ENCODE data around the gene SSRP1. TPM values are rescaled to one million over a fixed set of nuclear protein-coding genes. Genes with fewer than 3 reads are reported as not detected.

The SSRP1 gene
- total and polyA plus RNA-seq, 7 experiments from 2014 or later: 34.3 to 146 (median 54.7) TPM

GRCh38 chr11:57376095-57377090, 40.7 kb upstream of the SSRP1 start:
- no peaks in the 10 kb centered on the region for H3K4me1 ChIP-seq (ENCODE audit: control insufficient read depth in 2 of 2, insufficient read depth in 2 of 2, low read length in 2 of 2)
- H3K9me3 ChIP-seq (ENCODE audit: control insufficient read depth in 2 of 3, low read length in 3 of 3): no peaks in the 10 kb centered on the region
- DNase-seq: no peak
- ATAC-seq: no peak
- ChIA-PET CTCF (no interaction called here), POLR2A (no interaction called here)
- H3K36me3 Mint-ChIP-seq: no peaks in the 10 kb centered on the region
- H3K4me3 Mint-ChIP-seq: no peak overlapping the region
- H3K27me3 Mint-ChIP-seq: peaks cover 2 to 15% (median 12%) of the 10 kb centered on the region in 5 donors
- H3K9me3 Mint-ChIP-seq: peaks cover 0 to 3% (median 0%) of the 10 kb centered on the region in 11 donors
- H3K36me3 ChIP-seq (ENCODE audit: control insufficient read depth in 2 of 3, insufficient read depth in 3 of 3, low read length in 3 of 3): no peaks in the 10 kb centered on the region
- intact Hi-C loops (cut with micrococcal nuclease): no loop called here
- no peak overlapping the region for H3K27ac ChIP-seq (ENCODE audit: low read depth, low read length)
- H3K27ac Mint-ChIP-seq: no peak overlapping the region
- no peaks in the 10 kb centered on the region for H3K4me1 Mint-ChIP-seq
- no peak overlapping the region for H3K4me3 ChIP-seq (ENCODE audit: low read length)
- H3K27me3 ChIP-seq (ENCODE audit: control insufficient read depth in 2 of 2, insufficient read depth in 2 of 2, low read length in 2 of 2): peaks cover 0 to 2% of the 10 kb centered on the region in 2 donors

GRCh38 chr11:57375490-57375889, 39.8 kb upstream of the SSRP1 start:
- Histone ChIP-seq H3K9me3 (ENCODE audit: control insufficient read depth in 2 of 3, low read length in 3 of 3) (no peaks in the 10 kb centered on the region), H3K4me3 (ENCODE audit: low read length) (no peak overlapping the region), H3K36me3 (ENCODE audit: control insufficient read depth in 2 of 3, insufficient read depth in 3 of 3, low read length in 3 of 3) (no peaks in the 10 kb centered on the region), H3K27ac (ENCODE audit: low read depth, low read length) (no peak overlapping the region), H3K4me1 (ENCODE audit: control insufficient read depth in 2 of 2, insufficient read depth in 2 of 2, low read length in 2 of 2) (no peaks in the 10 kb centered on the region), H3K27me3 (ENCODE audit: control insufficient read depth in 2 of 2, insufficient read depth in 2 of 2, low read length in 2 of 2) (peaks cover 0 to 2% of the 10 kb centered on the region in 2 donors)
- H3K27ac Mint-ChIP-seq: no peak overlapping the region
- H3K36me3 Mint-ChIP-seq: no peaks in the 10 kb centered on the region
- no peak for ATAC-seq
- no peak for DNase-seq
- ChIA-PET CTCF (no interaction called here), POLR2A (no interaction called here)
- H3K4me3 Mint-ChIP-seq: no peak overlapping the region
- intact Hi-C loops (cut with micrococcal nuclease): no loop called here
- H3K27me3 Mint-ChIP-seq: peaks cover 2 to 15% (median 9%) of the 10 kb centered on the region in 5 donors
- H3K4me1 Mint-ChIP-seq: no peaks in the 10 kb centered on the region
- H3K9me3 Mint-ChIP-seq: peaks cover 0 to 3% (median 0%) of the 10 kb centered on the region in 11 donors

DNA sequence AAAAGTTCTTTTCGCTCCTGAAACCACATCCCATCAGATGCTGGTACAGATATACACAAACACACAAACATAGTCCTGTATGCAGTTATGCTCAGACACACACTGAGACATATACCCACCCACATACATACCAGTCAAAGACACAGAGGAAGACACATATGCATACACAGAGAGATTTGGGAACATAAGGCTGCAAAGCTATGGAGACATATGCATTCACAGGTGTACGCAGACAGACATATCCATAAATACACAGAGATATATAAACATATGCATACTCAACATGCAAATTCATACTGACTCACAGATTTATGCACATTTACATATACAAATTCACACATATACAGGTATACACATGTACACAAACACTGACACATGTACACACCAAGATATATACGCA, 39.3 kb upstream of the SSRP1 start:
- H3K9me3 Mint-ChIP-seq: peaks cover 0 to 3% (median 0%) of the 10 kb centered on the region in 11 donors
- Histone ChIP-seq H3K9me3 (ENCODE audit: control insufficient read depth in 2 of 3, low read length in 3 of 3) (no peaks in the 10 kb centered on the region), H3K27ac (ENCODE audit: low read depth, low read length) (no peak overlapping the region), H3K27me3 (ENCODE audit: control insufficient read depth in 2 of 2, insufficient read depth in 2 of 2, low read length in 2 of 2) (peaks cover 0 to 2% of the 10 kb centered on the region in 2 donors), H3K4me3 (ENCODE audit: low read length) (no peak overlapping the region), H3K4me1 (ENCODE audit: control insufficient read depth in 2 of 2, insufficient read depth in 2 of 2, low read length in 2 of 2) (no peaks in the 10 kb centered on the region), H3K36me3 (ENCODE audit: control insufficient read depth in 2 of 3, insufficient read depth in 3 of 3, low read length in 3 of 3) (no peaks in the 10 kb centered on the region)
- H3K27me3 Mint-ChIP-seq: peaks cover 0 to 15% (median 5%) of the 10 kb centered on the region in 5 donors
- H3K4me1 Mint-ChIP-seq: no peaks in the 10 kb centered on the region
- intact Hi-C loops (cut with micrococcal nuclease): no loop called here
- ChIA-PET POLR2A (no interaction called here), CTCF (no interaction called here)
- ATAC-seq (no peak), DNase-seq (no peak)
- H3K27ac Mint-ChIP-seq: no peak overlapping the region
- H3K4me3 Mint-ChIP-seq: no peak overlapping the region
- H3K36me3 Mint-ChIP-seq: no peaks in the 10 kb centered on the region

DNA sequence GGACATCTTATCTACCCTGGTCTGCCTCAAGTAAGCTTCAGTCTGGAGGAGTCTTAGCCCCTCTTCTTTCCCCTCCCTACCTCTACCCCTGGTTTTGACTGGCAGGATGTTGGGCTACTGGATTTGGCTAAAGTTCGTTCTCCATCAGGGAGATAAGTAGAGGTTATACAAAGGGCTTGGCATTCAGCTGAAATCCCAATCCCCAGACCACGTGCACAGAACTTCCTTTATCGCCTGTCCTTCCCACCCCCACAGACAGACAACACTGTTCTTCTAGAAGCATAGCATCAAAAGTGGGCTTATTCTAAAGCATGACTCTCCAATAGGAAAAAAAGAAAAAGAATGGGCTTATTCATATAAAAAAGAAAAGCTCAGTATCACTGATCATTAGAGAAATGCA, 37.5 kb upstream of the SSRP1 start:
- ChIA-PET POLR2A (no interaction called here), CTCF (interaction anchor here (1.0 kb wide), 1 partner anchor 120 kb away, joined by 3 read pairs; no protein-coding TSS in a partner anchor)
- Histone ChIP-seq H3K9me3 (ENCODE audit: control insufficient read depth in 2 of 3, low read length in 3 of 3) (no peaks in the 10 kb centered on the region), H3K36me3 (ENCODE audit: control insufficient read depth in 2 of 3, insufficient read depth in 3 of 3, low read length in 3 of 3) (no peaks in the 10 kb centered on the region), H3K27me3 (ENCODE audit: control insufficient read depth in 2 of 2, insufficient read depth in 2 of 2, low read length in 2 of 2) (no peaks in the 10 kb centered on the region), H3K27ac (ENCODE audit: low read depth, low read length) (no peak overlapping the region), H3K4me1 (ENCODE audit: control insufficient read depth in 2 of 2, insufficient read depth in 2 of 2, low read length in 2 of 2) (no peaks in the 10 kb centered on the region), H3K4me3 (ENCODE audit: low read length) (no peak overlapping the region)
- intact Hi-C loops (cut with micrococcal nuclease): no loop called here
- no peak overlapping the region for H3K4me3 Mint-ChIP-seq
- H3K27ac Mint-ChIP-seq: no peak overlapping the region
- DNase-seq (no peak), ATAC-seq (no peak)
- H3K4me1 Mint-ChIP-seq: no peaks in the 10 kb centered on the region
- no peaks in the 10 kb centered on the region for H3K36me3 Mint-ChIP-seq
- H3K9me3 Mint-ChIP-seq: no peaks in the 10 kb centered on the region
- peaks cover 0 to 10% (median 5%) of the 10 kb centered on the region in 5 donors for H3K27me3 Mint-ChIP-seq

GRCh38 chr11:57370941-57371340, 35.2 kb upstream of the SSRP1 start:
- CTCF ChIA-PET: interaction anchor here (0.6 kb wide), 1 partner anchor 1300 kb away, joined by 3 read pairs; no protein-coding TSS in a partner anchor
- Histone ChIP-seq H3K4me3 (ENCODE audit: low read length) (no peak overlapping the region), H3K36me3 (ENCODE audit: control insufficient read depth in 2 of 3, insufficient read depth in 3 of 3, low read length in 3 of 3) (no peaks in the 10 kb centered on the region), H3K4me1 (ENCODE audit: control insufficient read depth in 2 of 2, insufficient read depth in 2 of 2, low read length in 2 of 2) (no peaks in the 10 kb centered on the region), H3K27me3 (ENCODE audit: control insufficient read depth in 2 of 2, insufficient read depth in 2 of 2, low read length in 2 of 2) (no peaks in the 10 kb centered on the region), H3K27ac (ENCODE audit: low read depth, low read length) (no peak overlapping the region), H3K9me3 (ENCODE audit: control insufficient read depth in 2 of 3, low read length in 3 of 3) (no peaks in the 10 kb centered on the region)
- DNase-seq (no peak), ATAC-seq (no peak)
- no peak overlapping the region for H3K27ac Mint-ChIP-seq
- H3K36me3 Mint-ChIP-seq: no peaks in the 10 kb centered on the region
- H3K4me3 Mint-ChIP-seq: no peak overlapping the region
- POLR2A ChIA-PET: no interaction called here
- intact Hi-C loops (cut with micrococcal nuclease): no loop called here
- no peaks in the 10 kb centered on the region for H3K9me3 Mint-ChIP-seq
- no peaks in the 10 kb centered on the region for H3K4me1 Mint-ChIP-seq
- no peaks in the 10 kb centered on the region for H3K27me3 Mint-ChIP-seq

GRCh38 chr11:57370251-57370650, 34.6 kb upstream of the SSRP1 start:
- H3K36me3 Mint-ChIP-seq: no peaks in the 10 kb centered on the region
- no peaks in the 10 kb centered on the region for H3K4me1 Mint-ChIP-seq
- H3K27me3 Mint-ChIP-seq: no peaks in the 10 kb centered on the region
- DNase-seq (no peak), ATAC-seq (no peak)
- CTCF ChIA-PET: interaction anchor here (0.6 kb wide), 1 partner anchor 1301 kb away, joined by 3 read pairs; no protein-coding TSS in a partner anchor
- H3K9me3 Mint-ChIP-seq: no peaks in the 10 kb centered on the region
- Histone ChIP-seq H3K4me3 (ENCODE audit: low read length) (no peak overlapping the region), H3K9me3 (ENCODE audit: control insufficient read depth in 2 of 3, low read length in 3 of 3) (no peaks in the 10 kb centered on the region), H3K27me3 (ENCODE audit: control insufficient read depth in 2 of 2, insufficient read depth in 2 of 2, low read length in 2 of 2) (no peaks in the 10 kb centered on the region), H3K27ac (ENCODE audit: low read depth, low read length) (no peak overlapping the region), H3K4me1 (ENCODE audit: control insufficient read depth in 2 of 2, insufficient read depth in 2 of 2, low read length in 2 of 2) (no peaks in the 10 kb centered on the region), H3K36me3 (ENCODE audit: control insufficient read depth in 2 of 3, insufficient read depth in 3 of 3, low read length in 3 of 3) (no peaks in the 10 kb centered on the region)
- POLR2A ChIA-PET: no interaction called here
- H3K27ac Mint-ChIP-seq: no peak overlapping the region
- intact Hi-C loops (cut with micrococcal nuclease): no loop called here
- H3K4me3 Mint-ChIP-seq: no peak overlapping the region

- no peaks in the 10 kb centered on the region for H3K36me3 ChIP-seq (ENCODE audit: control insufficient read depth in 2 of 3, insufficient read depth in 3 of 3, low read length in 3 of 3)
- no peak overlapping the region for H3K4me3 ChIP-seq (ENCODE audit: low read length)
- Mint-ChIP-seq H3K27ac (no peak overlapping the region), H3K4me1 (no peaks in the 10 kb centered on the region), H3K36me3 (no peaks in the 10 kb centered on the region), H3K27me3 (no peaks in the 10 kb centered on the region), H3K4me3 (no peak overlapping the region), H3K9me3 (no peaks in the 10 kb centered on the region)
- no peaks in the 10 kb centered on the region for H3K9me3 ChIP-seq (ENCODE audit: control insufficient read depth in 2 of 3, low read length in 3 of 3)
- intact Hi-C loops (cut with micrococcal nuclease): no loop called here
- CTCF ChIA-PET: no interaction called here
- ATAC-seq (no peak), DNase-seq (no peak)
- H3K4me1 ChIP-seq (ENCODE audit: control insufficient read depth in 2 of 2, insufficient read depth in 2 of 2, low read length in 2 of 2): no peaks in the 10 kb centered on the region
- H3K27me3 ChIP-seq (ENCODE audit: control insufficient read depth in 2 of 2, insufficient read depth in 2 of 2, low read length in 2 of 2): peaks cover 0 to 4% of the 10 kb centered on the region in 2 donors
- POLR2A ChIA-PET: no interaction called here
- no peak overlapping the region for H3K27ac ChIP-seq (ENCODE audit: low read depth, low read length)
Measured at GRCh38 chr11:57368845-57369232, 33.1 kb upstream of the SSRP1 start.

All from naive thymus-derived CD4-positive, alpha-beta T cell (primary cell).